A673 (cell line): Measurements from ENCODE around the gene NPAS1. TPM values are rescaled to one million over a fixed set of nuclear protein-coding genes. Genes with fewer than 3 reads are reported as not detected.

ENCODE experiments used
- BruUV-seq: library from RNA; stranded (reverse); fragments of 400-500 nt; replicated peaks from 2 replicates; lab custom pipeline; 2021; lab: Mats Ljungman, UMichigan
- CTCF ChIA-PET: fragments of 300-600 bp; sonication (Branson Sonifier 250); formaldehyde crosslinking; loops from one replicate; lab custom pipeline; 2022; ENCODE audit warnings: antibody characterized with exemption; lab: Charles Lee
- POLR2A ChIA-PET: fragments of 300-600 bp; sonication (Branson Sonifier 250); formaldehyde crosslinking; loops from one replicate; lab custom pipeline; 2022; ENCODE audit warnings: antibody characterized with exemption; ENCODE audit not compliant: low non-redundant PET; lab: Charles Lee
- DNase-seq: peaks from one replicate; pipeline ENCODE4 v3.0.0-alpha.2; 2015; ENCODE audit warnings: low spot score
- H3K27ac ChIP-seq: fragments of 200-600 bp; sonication (generic); 2 replicates; pipeline ENCODE4 v1.5.1; 2016; ENCODE audit warnings: mixed run types, low read depth, mild to moderate bottlenecking, mixed read lengths, antibody characterized with exemption, low read length; ENCODE audit not compliant: poor library complexity, severe bottlenecking
- H3K27me3 ChIP-seq: fragments of 200-600 bp; sonication (generic); replicated peaks from 2 replicates; pipeline ENCODE4 v1.6.1; 2017; ENCODE audit warnings: mixed run types, low read depth, mild to moderate bottlenecking, mixed read lengths, antibody characterized with exemption, low read length; ENCODE audit not compliant: insufficient read depth, poor library complexity
- H3K36me3 ChIP-seq: fragments of 200-600 bp; sonication (generic); 2 replicates; pipeline ENCODE4 v1.6.1; 2016; ENCODE audit warnings: mixed run types, mild to moderate bottlenecking, mixed read lengths, antibody characterized with exemption, low read length; ENCODE audit not compliant: insufficient read depth, poor library complexity, severe bottlenecking
- H3K4me1 ChIP-seq: fragments of 200-600 bp; sonication (generic); 2 replicates; pipeline ENCODE4 v1.6.1; 2017; ENCODE audit warnings: mixed run types, mild to moderate bottlenecking, mixed read lengths, antibody characterized with exemption, low read length; ENCODE audit not compliant: insufficient read depth, poor library complexity, severe bottlenecking
- H3K4me3 ChIP-seq: fragments of 200-600 bp; sonication (generic); 2 replicates; pipeline ENCODE4 v1.5.1; 2016; ENCODE audit warnings: low read depth, mixed run types, mild to moderate bottlenecking, mixed read lengths, low read length; ENCODE audit not compliant: poor library complexity, severe bottlenecking
- H3K9me3 ChIP-seq: fragments of 200-600 bp; sonication (generic); 2 replicates; pipeline ENCODE4 v1.6.1; 2016; ENCODE audit warnings: mixed run types, low read depth, mild to moderate bottlenecking, mixed read lengths, antibody characterized with exemption, low read length; ENCODE audit not compliant: poor library complexity, severe bottlenecking
- CTCF ChIP-seq: fragments of 300-800, 200-600 bp; sonication (generic); conservative IDR thresholded peaks from 2 replicates; pipeline ENCODE4 v1.5.1; 2017; ENCODE audit warnings: low read depth, mild to moderate bottlenecking, antibody characterized with exemption, low read length, moderate library complexity, mixed read lengths
- EZH2 ChIP-seq: fragments of 200-600 bp; sonication (generic); IDR thresholded peaks from 2 replicates; pipeline ENCODE4 v1.6.1; 2017; ENCODE audit warnings: borderline replicate concordance, low read depth, mild to moderate bottlenecking, mixed read lengths, antibody characterized with exemption, low read length; ENCODE audit not compliant: poor library complexity, severe bottlenecking
- intact Hi-C: fragments of 100-400 bp; cut with micrococcal nuclease; formaldehyde crosslinking; loops from one replicate; pipeline ENCODE4 v1.10.0; 2022; ENCODE audit not compliant: unreplicated experiment
- total RNA-seq: library from RNA; stranded (reverse); gene quantifications from 2 replicates; pipeline ENCODE4 v1.2.3, GENCODE V29; 2021

The NPAS1 gene
- total RNA-seq, 1 experiment from 2014 or later, result 2.1 TPM

GRCh38 chr19:46998445-46999125 is 21.1 kb upstream of the NPAS1 start:
- intact Hi-C loops, result no loop called here

GRCh38 chr19:46999377-46999776 is 20.3 kb upstream of the NPAS1 start:
- H3K36me3 ChIP-seq, result peaks cover 25% of the 10 kb centered on the region
- no peaks in the 10 kb centered on the region for H3K9me3 ChIP-seq
- TF ChIP-seq EZH2 (no peak), CTCF (no peak)
- H3K27me3 ChIP-seq, result no peaks in the 10 kb centered on the region
- H3K27ac ChIP-seq, result no peak overlapping the region
- ChIA-PET CTCF (no interaction called here), POLR2A (no interaction called here)
- intact Hi-C loops, result no loop called here
- no TSS peak for BruUV-seq
- H3K4me3 ChIP-seq, result no peak overlapping the region
- DNase-seq, result no peak
- peaks cover 12% of the 10 kb centered on the region for H3K4me1 ChIP-seq

More at GRCh38 chr19:46998445-46999125, 21.1 kb upstream of the NPAS1 start:
- Histone ChIP-seq H3K36me3 (peaks cover 29% of the 10 kb centered on the region), H3K9me3 (no peaks in the 10 kb centered on the region), H3K4me3 (no peak overlapping the region), H3K27ac (no peak overlapping the region), H3K27me3 (no peaks in the 10 kb centered on the region), H3K4me1 (peaks cover 5% of the 10 kb centered on the region)
- ChIA-PET POLR2A (no interaction called here), CTCF (no interaction called here)
- BruUV-seq, result no TSS peak
- DNase-seq, result no peak
- no peak for TF ChIP-seq CTCF
- no peak for TF ChIP-seq EZH2

- Histone ChIP-seq H3K27me3 (no peaks in the 10 kb centered on the region), H3K4me1 (peaks cover 12% of the 10 kb centered on the region), H3K4me3 (no peak overlapping the region), H3K9me3 (no peaks in the 10 kb centered on the region), H3K36me3 (peaks cover 21% of the 10 kb centered on the region), H3K27ac (no peak overlapping the region)
- no peak for DNase-seq
- intact Hi-C loops, result no loop called here
- TF ChIP-seq EZH2 (no peak), CTCF (no peak)
- BruUV-seq, result no TSS peak
- POLR2A ChIA-PET, result no interaction called here
- CTCF ChIA-PET, result interaction anchor here (0.5 kb wide), 1 partner anchor 9 kb away, joined by 3 read pairs; no protein-coding TSS in a partner anchor
These were observed 19.8 kb upstream of the NPAS1 start for GRCh38 chr19:46999878-47000277.
